ENCODE measurements around the gene PLS1.

Gene PLS1

DNA sequence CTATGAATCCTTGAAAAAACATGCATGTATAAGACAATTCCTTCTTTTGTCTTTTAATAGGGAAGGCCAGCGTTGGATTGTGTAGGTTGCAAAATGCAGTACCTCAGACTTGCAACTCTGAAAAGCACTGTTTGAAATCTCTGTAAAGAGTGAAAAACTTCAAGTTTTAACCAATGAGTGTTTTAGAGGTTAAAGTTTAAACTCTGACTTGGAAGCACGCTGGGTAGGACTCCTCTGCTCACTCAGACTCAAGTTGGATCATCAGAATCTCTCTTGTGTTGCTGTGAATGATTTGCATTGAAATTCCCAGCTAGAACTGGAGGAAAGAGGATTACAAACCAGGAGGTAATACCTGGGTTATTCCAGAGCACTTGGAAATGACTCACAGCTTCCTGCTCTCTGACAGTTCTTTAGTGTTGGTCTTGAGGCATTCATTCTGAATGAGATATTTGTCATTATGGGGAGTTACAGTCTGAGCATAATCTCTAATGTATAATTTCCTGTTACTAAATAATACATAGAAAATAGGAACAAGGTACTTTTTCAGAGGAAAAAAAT is 49.1 kb downstream of the PLS1 start:
- no peak for DNase-seq (ENCODE audit: low spot score)
- in situ Hi-C loops (cut with MboI; ENCODE audit: low sequenced_read_pairs, unreplicated experiment): no loop called here
- TF ChIP-seq, protein P1, sequence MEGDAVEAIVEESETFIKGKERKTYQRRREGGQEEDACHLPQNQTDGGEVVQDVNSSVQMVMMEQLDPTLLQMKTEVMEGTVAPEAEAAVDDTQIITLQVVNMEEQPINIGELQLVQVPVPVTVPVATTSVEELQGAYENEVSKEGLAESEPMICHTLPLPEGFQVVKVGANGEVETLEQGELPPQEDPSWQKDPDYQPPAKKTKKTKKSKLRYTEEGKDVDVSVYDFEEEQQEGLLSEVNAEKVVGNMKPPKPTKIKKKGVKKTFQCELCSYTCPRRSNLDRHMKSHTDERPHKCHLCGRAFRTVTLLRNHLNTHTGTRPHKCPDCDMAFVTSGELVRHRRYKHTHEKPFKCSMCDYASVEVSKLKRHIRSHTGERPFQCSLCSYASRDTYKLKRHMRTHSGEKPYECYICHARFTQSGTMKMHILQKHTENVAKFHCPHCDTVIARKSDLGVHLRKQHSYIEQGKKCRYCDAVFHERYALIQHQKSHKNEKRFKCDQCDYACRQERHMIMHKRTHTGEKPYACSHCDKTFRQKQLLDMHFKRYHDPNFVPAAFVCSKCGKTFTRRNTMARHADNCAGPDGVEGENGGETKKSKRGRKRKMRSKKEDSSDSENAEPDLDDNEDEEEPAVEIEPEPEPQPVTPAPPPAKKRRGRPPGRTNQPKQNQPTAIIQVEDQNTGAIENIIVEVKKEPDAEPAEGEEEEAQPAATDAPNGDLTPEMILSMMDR (IDR thresholded peaks at IDR 0.05; ENCODE audit: borderline replicate concordance, control extremely low read depth, extremely low read depth, insufficient read depth, missing control alignments): no peak

DNA sequence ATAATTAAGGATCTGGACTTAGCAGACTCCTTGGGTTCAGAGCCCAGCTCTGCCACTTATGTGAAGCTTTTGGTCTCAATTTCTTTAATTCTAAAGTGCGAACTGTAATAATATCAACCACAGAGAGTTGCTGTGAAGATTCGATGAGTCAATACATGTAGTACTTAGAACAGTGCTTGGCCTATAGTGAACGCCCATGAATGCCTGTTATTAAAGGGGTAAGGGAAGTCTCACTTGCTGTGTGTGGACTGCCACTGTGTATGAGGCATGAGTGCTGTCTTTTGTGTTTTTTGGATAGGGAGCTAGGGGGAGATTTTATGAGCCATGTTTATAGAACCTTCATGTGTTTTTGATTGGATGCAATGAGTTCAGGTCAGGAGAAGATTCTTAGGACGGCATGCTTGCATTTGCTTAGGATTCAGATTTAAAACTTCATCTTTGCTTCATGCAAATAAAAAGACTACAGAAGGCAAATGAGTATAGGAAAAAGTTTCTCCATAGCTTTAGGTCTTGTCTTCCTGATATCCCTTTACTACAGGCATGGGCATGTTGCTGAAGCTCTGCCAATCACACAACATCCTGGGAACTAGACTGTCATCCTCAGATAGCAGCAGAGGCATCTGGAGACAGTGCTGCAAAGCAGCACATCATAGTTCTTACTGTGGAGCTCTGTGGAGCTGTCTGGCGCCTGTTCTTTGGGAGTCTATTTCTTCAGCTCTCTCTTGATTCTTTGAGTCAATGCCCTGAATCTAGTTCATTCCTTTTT is 50.0 kb downstream of the PLS1 start:
- no peak for DNase-seq (ENCODE audit: low spot score)
- TF ChIP-seq, protein P1 (IDR thresholded peaks at IDR 0.05; ENCODE audit: borderline replicate concordance, control extremely low read depth, extremely low read depth, insufficient read depth, missing control alignments): no peak
- in situ Hi-C loops (cut with MboI; ENCODE audit: low sequenced_read_pairs, unreplicated experiment): no loop called here

DNA sequence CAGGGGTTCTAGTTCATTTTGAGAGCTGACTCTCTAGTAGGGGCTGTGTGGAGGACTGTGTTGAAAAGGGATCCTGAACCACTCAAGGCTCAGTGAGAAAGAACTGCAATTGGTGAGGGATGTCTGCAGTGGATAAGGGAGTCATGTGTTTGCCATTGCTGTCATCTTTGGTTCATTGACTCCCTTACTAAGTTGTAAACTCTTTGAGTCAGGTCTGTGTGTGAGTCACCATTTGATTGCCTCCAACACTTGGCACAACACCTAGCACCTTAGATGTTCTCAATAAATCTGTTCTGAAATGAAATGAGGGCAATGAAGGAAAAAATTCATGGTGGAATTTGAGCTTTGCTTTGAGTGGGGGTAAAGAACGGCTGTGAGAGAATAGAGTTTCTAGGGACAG is 51.7 kb downstream of the PLS1 start:
- TF ChIP-seq, protein P1 (IDR thresholded peaks at IDR 0.05; ENCODE audit: borderline replicate concordance, control extremely low read depth, extremely low read depth, insufficient read depth, missing control alignments): no peak
- DNase-seq (ENCODE audit: low spot score): no peak
- in situ Hi-C loops (cut with MboI; ENCODE audit: low sequenced_read_pairs, unreplicated experiment): no loop called here

DNA sequence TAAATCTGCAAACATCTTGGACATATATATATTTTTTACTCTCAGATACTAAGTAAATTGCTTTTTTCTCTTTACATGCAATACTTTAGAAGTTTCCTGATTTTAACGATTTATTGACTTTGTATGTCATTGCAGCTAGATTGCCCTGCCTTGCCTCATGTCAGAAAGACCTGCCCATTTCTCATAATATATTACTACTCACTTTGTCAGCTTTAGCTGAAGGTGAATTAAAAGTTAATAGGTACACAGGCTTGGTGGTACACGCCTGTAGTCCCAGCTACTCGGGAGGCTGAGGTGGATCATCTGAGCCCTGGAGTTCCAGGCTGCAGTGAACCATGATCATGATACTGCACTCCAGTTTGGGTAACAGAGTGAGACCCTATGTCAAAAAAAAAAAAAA is 52.8 kb downstream of the PLS1 start:
- in situ Hi-C loops (cut with MboI; ENCODE audit: low sequenced_read_pairs, unreplicated experiment): no loop called here
- no peak for DNase-seq (ENCODE audit: low spot score)
- TF ChIP-seq, protein P1 (IDR thresholded peaks at IDR 0.05; ENCODE audit: borderline replicate concordance, control extremely low read depth, extremely low read depth, insufficient read depth, missing control alignments): no peak

DNA sequence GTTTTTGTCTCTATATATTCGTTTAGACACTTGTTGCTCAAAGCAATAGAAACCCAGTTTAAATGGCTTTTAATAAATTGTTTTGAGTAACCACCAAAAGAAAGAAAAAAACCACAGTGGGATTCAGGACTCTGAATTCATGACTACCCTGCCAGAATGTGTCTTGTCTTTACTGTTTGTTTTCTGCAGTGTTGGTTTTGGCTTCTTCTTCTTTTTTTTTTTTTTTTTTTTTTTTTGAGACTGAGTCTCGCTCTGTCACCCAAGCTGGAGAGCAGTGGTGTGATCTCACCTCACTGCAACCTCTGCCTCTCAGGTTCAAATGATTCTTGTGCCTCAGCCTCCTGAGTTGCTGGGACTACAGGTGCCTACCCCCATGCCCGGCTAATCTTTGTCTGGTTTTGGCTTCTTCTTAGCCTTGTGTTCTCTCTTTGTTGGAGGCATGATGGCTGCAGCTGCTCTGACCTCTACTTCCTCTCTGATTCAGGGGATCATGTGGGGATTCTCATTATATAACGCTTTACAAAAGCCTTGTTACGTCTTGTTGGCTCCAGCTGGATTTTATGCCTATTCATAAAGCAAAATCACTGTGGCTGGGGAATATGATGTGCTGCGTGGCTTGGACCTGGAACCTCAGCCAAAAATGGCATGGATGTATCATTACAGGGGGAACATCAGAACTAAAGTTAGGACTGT is 54.0 kb downstream of the PLS1 start:
- in situ Hi-C loops (cut with MboI; ENCODE audit: low sequenced_read_pairs, unreplicated experiment): no loop called here
- TF ChIP-seq, protein P1 (IDR thresholded peaks at IDR 0.05; ENCODE audit: borderline replicate concordance, control extremely low read depth, extremely low read depth, insufficient read depth, missing control alignments): no peak
- DNase-seq (ENCODE audit: low spot score): no peak

DNA sequence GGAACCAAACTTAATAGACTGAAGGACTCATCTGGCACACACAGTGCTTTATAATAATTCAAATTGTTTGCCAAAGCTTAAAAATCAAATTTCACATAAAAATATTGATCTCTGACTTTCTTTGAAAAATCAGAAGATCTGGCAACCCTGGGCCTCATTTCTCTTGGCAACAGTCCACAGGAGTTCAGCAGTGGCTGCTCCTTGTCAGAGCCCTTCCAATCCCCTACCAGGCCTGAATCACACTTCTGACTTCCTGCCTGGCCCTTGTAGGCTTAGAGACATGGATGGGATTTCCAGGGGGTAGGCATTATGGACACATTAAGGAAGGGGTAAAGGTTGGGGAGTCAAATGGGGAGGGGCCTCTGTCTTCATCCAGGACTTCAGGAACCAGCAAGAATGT is 55.5 kb downstream of the PLS1 start:
- DNase-seq (ENCODE audit: low spot score): no peak
- in situ Hi-C loops (cut with MboI; ENCODE audit: low sequenced_read_pairs, unreplicated experiment): no loop called here
- TF ChIP-seq, protein P1 (IDR thresholded peaks at IDR 0.05; ENCODE audit: borderline replicate concordance, control extremely low read depth, extremely low read depth, insufficient read depth, missing control alignments): no peak

All from GM13976 (cell line).